Immature natural killer cell (primary cell): Measurements from ENCODE around the gene GRB2. TPM values are rescaled to one million over a fixed set of nuclear protein-coding genes. Genes with fewer than 3 reads are reported as not detected.

Experiments
- DNase-seq, 3 donors: peaks; one replicate each; pipeline ENCODE4 v3.0.0; 2022; ENCODE audit warnings: mixed read lengths in 1 of 3
- H3K27ac Mint-ChIP-seq, 6 donors: one replicate each; pipeline ENCODE4 v1.8.0; 2020; ENCODE audit warnings: mixed read lengths in 6 of 6, mild to moderate bottlenecking in 5 of 6, inconsistent platforms in 4 of 6, moderate library complexity in 3 of 6
- H3K27me3 Mint-ChIP-seq, 3 donors: one replicate each; pipeline ENCODE4 v1.8.0; 2020 to 2021; ENCODE audit warnings: low read depth in 3 of 3, mild to moderate bottlenecking in 3 of 3, mixed read lengths in 3 of 3, moderate library complexity in 3 of 3, inconsistent platforms in 1 of 3
- H3K36me3 Mint-ChIP-seq, 3 donors: one replicate each; pipeline ENCODE4 v1.8.0; 2020; ENCODE audit warnings: mixed read lengths in 3 of 3, inconsistent platforms in 2 of 3, mild to moderate bottlenecking in 2 of 3
- H3K4me1 Mint-ChIP-seq, 2 donors: one replicate each; pipeline ENCODE4 v1.8.0; 2020; ENCODE audit warnings: inconsistent platforms in 2 of 2, mild to moderate bottlenecking in 2 of 2, mixed read lengths in 2 of 2, moderate library complexity in 1 of 2
- H3K4me3 Mint-ChIP-seq, 5 donors: one replicate each; pipeline ENCODE4 v1.8.0; 2020; ENCODE audit warnings: mild to moderate bottlenecking in 5 of 5, mixed read lengths in 5 of 5, inconsistent platforms in 3 of 5, moderate library complexity in 3 of 5
- H3K9me3 Mint-ChIP-seq, 6 donors: one replicate each; pipeline ENCODE4 v1.8.0; 2020; ENCODE audit warnings: mild to moderate bottlenecking in 6 of 6, mixed read lengths in 6 of 6, inconsistent platforms in 4 of 6, moderate library complexity in 3 of 6
- polyA plus RNA-seq, 3 donors: library from polyadenylated mRNA; unstranded; fragments of 300-500 nt; fragmentation: Illumina TruSeq; gene quantifications; one replicate each; pipeline ENCODE4 v1.2.3, GENCODE V29; 2021

GRB2 gene
- polyA plus RNA-seq, 3 donors from 2014 or later, result 104 to 161 (median 135) TPM

- H3K27me3 Mint-ChIP-seq, result peaks cover 0 to 9% (median 6%) of the 10 kb centered on the region in 3 donors
- H3K4me1 Mint-ChIP-seq, result peaks cover 49 to 60% of the 10 kb centered on the region in 2 donors
- peak overlapping the region; percentile 53 to 87 (median 76) for H3K27ac Mint-ChIP-seq
- DNase-seq, result no peak
- H3K9me3 Mint-ChIP-seq, result no peaks in the 10 kb centered on the region
- H3K36me3 Mint-ChIP-seq, result no peaks in the 10 kb centered on the region
- peak overlapping the region; percentile 86 to 98 (median 95) for H3K4me3 Mint-ChIP-seq
Measured at GRCh38 chr17:75406222-75406615, 741 bp upstream of the GRB2 start.

GRCh38 chr17:75404731-75405364 lies 630 bp downstream of the GRB2 start:
- peak; percentile 31 to 49 (median 47) for DNase-seq
- peak overlapping the region; percentile 94 to 98 (median 96) for H3K4me3 Mint-ChIP-seq
- no peaks in the 10 kb centered on the region for H3K36me3 Mint-ChIP-seq
- peak overlapping the region; percentile 87 to 97 (median 94) for H3K27ac Mint-ChIP-seq
- peaks cover 47 to 58% of the 10 kb centered on the region in 2 donors for H3K4me1 Mint-ChIP-seq
- no peaks in the 10 kb centered on the region for H3K9me3 Mint-ChIP-seq
- peaks cover 0 to 8% (median 6%) of the 10 kb centered on the region in 3 donors for H3K27me3 Mint-ChIP-seq

- H3K4me1 Mint-ChIP-seq, result peaks cover 47 to 58% of the 10 kb centered on the region in 2 donors
- H3K36me3 Mint-ChIP-seq, result no peaks in the 10 kb centered on the region
- peak overlapping the region; percentile 94 to 98 (median 96) for H3K4me3 Mint-ChIP-seq
- H3K9me3 Mint-ChIP-seq, result no peaks in the 10 kb centered on the region
- peaks cover 0 to 8% (median 6%) of the 10 kb centered on the region in 3 donors for H3K27me3 Mint-ChIP-seq
- H3K27ac Mint-ChIP-seq, result peak overlapping the region; percentile 87 to 97 (median 94)
- peak; percentile 39 to 50 (median 44) for DNase-seq
Measured at GRCh38 chr17:75404223-75404730, 1.2 kb downstream of the GRB2 start.

GRCh38 chr17:75403131-75403530 lies 2.3 kb downstream of the GRB2 start:
- H3K4me3 Mint-ChIP-seq, result peak overlapping the region; percentile 48 to 79 (median 65)
- no peak for DNase-seq
- peaks cover 0 to 7% (median 6%) of the 10 kb centered on the region in 3 donors for H3K27me3 Mint-ChIP-seq
- peak overlapping the region; percentile 23 to 82 (median 65) for H3K27ac Mint-ChIP-seq
- H3K9me3 Mint-ChIP-seq, result no peaks in the 10 kb centered on the region
- peaks cover 53 to 58% of the 10 kb centered on the region in 2 donors for H3K4me1 Mint-ChIP-seq
- H3K36me3 Mint-ChIP-seq, result no peaks in the 10 kb centered on the region

GRCh38 chr17:75402026-75402425 lies 3.5 kb downstream of the GRB2 start:
- peaks cover 0 to 6% (median 5%) of the 10 kb centered on the region in 3 donors for H3K27me3 Mint-ChIP-seq
- H3K9me3 Mint-ChIP-seq, result no peaks in the 10 kb centered on the region
- peaks cover 60 to 65% of the 10 kb centered on the region in 2 donors for H3K4me1 Mint-ChIP-seq

GRCh38 chr17:75400326-75400939 lies 5.0 kb downstream of the GRB2 start:
- H3K27ac Mint-ChIP-seq, result peak overlapping the region in 1 of 6 donors; percentile 42
- H3K9me3 Mint-ChIP-seq, result no peaks in the 10 kb centered on the region
- no peaks in the 10 kb centered on the region for H3K36me3 Mint-ChIP-seq
- peaks cover 0 to 4% (median under 1%) of the 10 kb centered on the region in 3 donors for H3K27me3 Mint-ChIP-seq
- peaks cover 63 to 66% of the 10 kb centered on the region in 2 donors for H3K4me1 Mint-ChIP-seq
- no peak overlapping the region for H3K4me3 Mint-ChIP-seq
- no peak for DNase-seq

More at GRCh38 chr17:75402026-75402425, 3.5 kb downstream of the GRB2 start:
- H3K36me3 Mint-ChIP-seq, result no peaks in the 10 kb centered on the region
- peak overlapping the region in 2 of 5 donors; percentile 23 to 32 for H3K4me3 Mint-ChIP-seq
- H3K27ac Mint-ChIP-seq, result peak overlapping the region in 5 of 6 donors; percentile 35 to 64 (median 39)
- DNase-seq, result no peak

GRCh38 chr17:75398279-75398678 lies 7.2 kb downstream of the GRB2 start:
- Mint-ChIP-seq H3K4me1 (peaks cover 72% of the 10 kb centered on the region in 2 donors), H3K4me3 (no peak overlapping the region), H3K27ac (peak overlapping the region in 1 of 6 donors; percentile 21), H3K27me3 (peaks cover 0 to 5% (median 3%) of the 10 kb centered on the region in 3 donors), H3K36me3 (no peaks in the 10 kb centered on the region), H3K9me3 (no peaks in the 10 kb centered on the region)
- no peak for DNase-seq

- no peak for DNase-seq
- peaks cover 0 to 5% (median 3%) of the 10 kb centered on the region in 3 donors for H3K27me3 Mint-ChIP-seq
- no peaks in the 10 kb centered on the region for H3K36me3 Mint-ChIP-seq
- peak overlapping the region in 2 of 6 donors; percentile 56 to 69 for H3K27ac Mint-ChIP-seq
- H3K9me3 Mint-ChIP-seq, result no peaks in the 10 kb centered on the region
- H3K4me1 Mint-ChIP-seq, result peaks cover 71 to 72% of the 10 kb centered on the region in 2 donors
- H3K4me3 Mint-ChIP-seq, result peak overlapping the region in 1 of 5 donors; percentile 35
Measured at GRCh38 chr17:75397217-75397616, 8.3 kb downstream of the GRB2 start.

- no peaks in the 10 kb centered on the region for H3K9me3 Mint-ChIP-seq
- H3K27ac Mint-ChIP-seq, result peak overlapping the region in 2 of 6 donors; percentile 5 to 11
- H3K27me3 Mint-ChIP-seq, result peaks cover 0 to 5% (median 3%) of the 10 kb centered on the region in 3 donors
- no peaks in the 10 kb centered on the region for H3K36me3 Mint-ChIP-seq
- no peak for DNase-seq
- H3K4me1 Mint-ChIP-seq, result peaks cover 69 to 72% of the 10 kb centered on the region in 2 donors
- peak overlapping the region in 1 of 5 donors; percentile 35 for H3K4me3 Mint-ChIP-seq
Measured at GRCh38 chr17:75396796-75397195, 8.7 kb downstream of the GRB2 start.

GRCh38 chr17:75396025-75396424 lies 9.5 kb downstream of the GRB2 start:
- peak overlapping the region in 2 of 6 donors; percentile 9 to 51 for H3K27ac Mint-ChIP-seq
- H3K4me1 Mint-ChIP-seq, result peaks cover 65 to 72% of the 10 kb centered on the region in 2 donors
- H3K4me3 Mint-ChIP-seq, result peak overlapping the region in 1 of 5 donors; percentile 47
- no peak for DNase-seq
- H3K9me3 Mint-ChIP-seq, result no peaks in the 10 kb centered on the region
- no peaks in the 10 kb centered on the region for H3K36me3 Mint-ChIP-seq
- H3K27me3 Mint-ChIP-seq, result peaks cover 0 to 5% (median 3%) of the 10 kb centered on the region in 3 donors

- no peak for DNase-seq
- Mint-ChIP-seq H3K9me3 (no peaks in the 10 kb centered on the region), H3K27ac (peak overlapping the region; percentile 82 to 93 (median 91)), H3K36me3 (peaks cover 0 to 4% (median 0%) of the 10 kb centered on the region in 3 donors), H3K4me1 (peaks cover 71 to 82% of the 10 kb centered on the region in 2 donors), H3K27me3 (peaks cover 0 to 5% (median 5%) of the 10 kb centered on the region in 3 donors), H3K4me3 (peak overlapping the region; percentile 93 to 98 (median 94))
Measured at GRCh38 chr17:75394332-75394918, 11.1 kb downstream of the GRB2 start.

- Mint-ChIP-seq H3K4me1 (peaks cover 73 to 89% of the 10 kb centered on the region in 2 donors), H3K9me3 (no peaks in the 10 kb centered on the region), H3K36me3 (peaks cover 2 to 4% (median 4%) of the 10 kb centered on the region in 3 donors), H3K4me3 (peak overlapping the region; percentile 93 to 98 (median 94)), H3K27me3 (peaks cover 0 to 5% (median 5%) of the 10 kb centered on the region in 3 donors), H3K27ac (peak overlapping the region; percentile 82 to 93 (median 91))
- peak; percentile 83 to 85 (median 85) for DNase-seq
Measured at GRCh38 chr17:75393523-75394331, 11.8 kb downstream of the GRB2 start.

- H3K36me3 Mint-ChIP-seq, result peaks cover 2 to 4% (median 4%) of the 10 kb centered on the region in 3 donors
- no peak for DNase-seq
- no peaks in the 10 kb centered on the region for H3K9me3 Mint-ChIP-seq
- H3K4me1 Mint-ChIP-seq, result peaks cover 74 to 95% of the 10 kb centered on the region in 2 donors
- H3K27ac Mint-ChIP-seq, result peak overlapping the region; percentile 32 to 82 (median 58)
- H3K27me3 Mint-ChIP-seq, result peaks cover 2 to 5% (median 5%) of the 10 kb centered on the region in 3 donors
- peak overlapping the region; percentile 8 to 93 (median 63) for H3K4me3 Mint-ChIP-seq
Measured at GRCh38 chr17:75392559-75392958, 12.9 kb downstream of the GRB2 start.
